Measurements from ENCODE around the gene SLC15A1. TPM values are rescaled to one million over a fixed set of nuclear protein-coding genes. Genes with fewer than 3 reads are reported as not detected.

SLC15A1 gene
- polyA plus RNA-seq, 2 of the 4 experiments (the other 2 are of a cell fraction) = 0.04 to 0.09 TPM

DNA sequence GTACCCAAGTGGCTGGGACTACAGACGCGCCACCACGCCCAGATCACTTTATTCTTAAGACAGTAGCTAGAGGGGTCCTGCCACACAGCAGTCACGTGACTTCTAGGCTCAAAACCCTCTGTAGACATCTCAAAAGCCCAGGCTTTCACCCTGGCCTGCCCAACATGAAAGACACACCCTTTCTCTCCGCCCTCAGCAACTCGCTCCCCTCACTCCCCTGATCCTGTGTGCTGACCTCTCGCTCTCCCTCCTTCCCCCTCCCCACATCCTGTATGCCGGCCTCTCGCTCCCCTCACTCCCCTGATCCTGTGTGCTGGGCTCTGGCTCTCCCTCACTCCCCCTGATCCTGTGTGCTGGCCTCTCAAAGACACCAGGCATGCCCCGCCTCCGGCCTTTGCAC, 77.4 kb downstream of the SLC15A1 start (continued):
- TF ChIP-seq POLR2AphosphoS2 (conservative IDR thresholded peaks at IDR 0.05; ENCODE audit: low read length) = no peak
- TF ChIP-seq, protein P1, sequence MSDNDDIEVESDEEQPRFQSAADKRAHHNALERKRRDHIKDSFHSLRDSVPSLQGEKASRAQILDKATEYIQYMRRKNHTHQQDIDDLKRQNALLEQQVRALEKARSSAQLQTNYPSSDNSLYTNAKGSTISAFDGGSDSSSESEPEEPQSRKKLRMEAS (IDR thresholded peaks at IDR 0.05) = no peak
- no peak for TF ChIP-seq NFE2L2 (conservative IDR thresholded peaks at IDR 0.05; ENCODE audit: low read length)
- TF ChIP-seq SMC3 (IDR thresholded peaks at IDR 0.05) = no peak
- no peak for TF ChIP-seq JUN (IDR thresholded peaks at IDR 0.05)
- TF ChIP-seq, protein P2, sequence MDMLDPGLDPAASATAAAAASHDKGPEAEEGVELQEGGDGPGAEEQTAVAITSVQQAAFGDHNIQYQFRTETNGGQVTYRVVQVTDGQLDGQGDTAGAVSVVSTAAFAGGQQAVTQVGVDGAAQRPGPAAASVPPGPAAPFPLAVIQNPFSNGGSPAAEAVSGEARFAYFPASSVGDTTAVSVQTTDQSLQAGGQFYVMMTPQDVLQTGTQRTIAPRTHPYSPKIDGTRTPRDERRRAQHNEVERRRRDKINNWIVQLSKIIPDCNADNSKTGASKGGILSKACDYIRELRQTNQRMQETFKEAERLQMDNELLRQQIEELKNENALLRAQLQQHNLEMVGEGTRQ (IDR thresholded peaks at IDR 0.05) = no peak

DNA sequence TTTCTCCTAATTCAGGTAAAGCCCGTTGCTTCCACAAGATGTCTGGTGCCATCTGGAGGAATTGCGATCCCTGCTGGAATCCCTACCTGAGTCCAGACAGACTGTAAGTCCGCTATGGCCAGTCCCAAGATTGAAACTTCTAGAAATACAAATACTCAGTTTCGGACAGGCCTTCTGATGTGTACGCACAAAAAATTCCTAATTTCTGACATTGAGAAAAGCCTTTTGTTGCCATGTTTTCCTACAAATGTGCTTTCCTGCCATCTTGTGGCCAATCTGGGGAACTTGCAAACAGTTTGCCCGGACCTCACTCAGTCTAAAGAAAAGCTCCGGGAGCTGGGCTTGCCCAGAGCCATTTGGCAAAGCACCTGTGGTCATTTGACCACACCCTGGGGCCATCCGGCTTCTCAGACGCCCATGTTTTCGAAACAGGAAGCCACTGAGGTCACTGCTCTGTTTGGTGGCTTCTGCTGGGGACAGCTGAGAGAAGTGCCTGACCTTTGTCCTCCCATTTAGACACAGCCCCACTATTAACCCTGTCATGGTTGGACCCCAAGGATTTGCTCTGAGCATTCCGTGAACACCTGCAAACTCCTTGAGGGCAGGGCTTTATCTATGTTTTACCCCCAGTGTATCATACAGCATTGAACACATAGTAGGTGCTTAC, 79.4 kb downstream of the SLC15A1 start:
- WGBS (ENCODE audit: missing lambda C conversion rate) = 14% methylated on average over 10 of the region's 11 CpGs
- ChIA-PET CTCF (interaction anchor here (0.7 to 2.8 kb wide), 27 partner anchors 9 to 639 kb away, joined by 3 to 32 read pairs (median 4); no protein-coding TSS in a partner anchor), POLR2A (no interaction called here)
- Histone ChIP-seq H3K4me1 (peaks cover 4% of the 10 kb centered on the region; the same call in 2 of the 3 replicates), H3K27ac (peak overlapping the region; percentile 37 to 75; a peak in 4 of 6 replicates), H3K4me3 (no peak overlapping the region), H3K9me3 (no peaks in the 10 kb centered on the region), H3K4me2 (peak overlapping the region; percentile 55)
- DNase-seq (ENCODE audit: low read depth in 1 of 2, low spot score in 1 of 2) (peak; percentile 70 to 75), FAIRE-seq (no peak), ATAC-seq (peak; percentile 89 to 93)
- TF ChIP-seq, protein P3, sequence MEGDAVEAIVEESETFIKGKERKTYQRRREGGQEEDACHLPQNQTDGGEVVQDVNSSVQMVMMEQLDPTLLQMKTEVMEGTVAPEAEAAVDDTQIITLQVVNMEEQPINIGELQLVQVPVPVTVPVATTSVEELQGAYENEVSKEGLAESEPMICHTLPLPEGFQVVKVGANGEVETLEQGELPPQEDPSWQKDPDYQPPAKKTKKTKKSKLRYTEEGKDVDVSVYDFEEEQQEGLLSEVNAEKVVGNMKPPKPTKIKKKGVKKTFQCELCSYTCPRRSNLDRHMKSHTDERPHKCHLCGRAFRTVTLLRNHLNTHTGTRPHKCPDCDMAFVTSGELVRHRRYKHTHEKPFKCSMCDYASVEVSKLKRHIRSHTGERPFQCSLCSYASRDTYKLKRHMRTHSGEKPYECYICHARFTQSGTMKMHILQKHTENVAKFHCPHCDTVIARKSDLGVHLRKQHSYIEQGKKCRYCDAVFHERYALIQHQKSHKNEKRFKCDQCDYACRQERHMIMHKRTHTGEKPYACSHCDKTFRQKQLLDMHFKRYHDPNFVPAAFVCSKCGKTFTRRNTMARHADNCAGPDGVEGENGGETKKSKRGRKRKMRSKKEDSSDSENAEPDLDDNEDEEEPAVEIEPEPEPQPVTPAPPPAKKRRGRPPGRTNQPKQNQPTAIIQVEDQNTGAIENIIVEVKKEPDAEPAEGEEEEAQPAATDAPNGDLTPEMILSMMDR (IDR thresholded peaks at IDR 0.05) = peak; percentile 91
- no peak for TF ChIP-seq HOXB5 (CRISPR knock-in tag; IDR thresholded peaks at IDR 0.05)
- no peak for TF ChIP-seq EHMT2 (IDR thresholded peaks at IDR 0.05; ENCODE audit: low read depth)
- no peak for TF ChIP-seq FOXS1 (CRISPR knock-in tag; IDR thresholded peaks at IDR 0.05)
- no peak for TF ChIP-seq ZSCAN20 (CRISPR knock-in tag; IDR thresholded peaks at IDR 0.05)
- TF ChIP-seq FOSB (CRISPR knock-in tag; IDR thresholded peaks at IDR 0.05) = no peak
- peak; percentile 83 for TF ChIP-seq SMC3 (IDR thresholded peaks at IDR 0.05)
- no peak for TF ChIP-seq PHF8 (IDR thresholded peaks at IDR 0.05; ENCODE audit: borderline replicate concordance, low read depth)
- TF ChIP-seq CHD2 (IDR thresholded peaks at IDR 0.05; ENCODE audit: low read length, partially characterized antibody) = no peak
- peak; percentile 75 to 85 for TF ChIP-seq RAD21 (conservative IDR thresholded peaks at IDR 0.05 in 1 of 2, IDR thresholded peaks at IDR 0.05 in 1 of 2)
- TF ChIP-seq, protein P4, sequence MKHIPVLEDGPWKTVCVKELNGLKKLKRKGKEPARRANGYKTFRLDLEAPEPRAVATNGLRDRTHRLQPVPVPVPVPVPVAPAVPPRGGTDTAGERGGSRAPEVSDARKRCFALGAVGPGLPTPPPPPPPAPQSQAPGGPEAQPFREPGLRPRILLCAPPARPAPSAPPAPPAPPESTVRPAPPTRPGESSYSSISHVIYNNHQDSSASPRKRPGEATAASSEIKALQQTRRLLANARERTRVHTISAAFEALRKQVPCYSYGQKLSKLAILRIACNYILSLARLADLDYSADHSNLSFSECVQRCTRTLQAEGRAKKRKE (CRISPR knock-in tag; IDR thresholded peaks at IDR 0.05; ENCODE audit: low read depth) = no peak

DNA sequence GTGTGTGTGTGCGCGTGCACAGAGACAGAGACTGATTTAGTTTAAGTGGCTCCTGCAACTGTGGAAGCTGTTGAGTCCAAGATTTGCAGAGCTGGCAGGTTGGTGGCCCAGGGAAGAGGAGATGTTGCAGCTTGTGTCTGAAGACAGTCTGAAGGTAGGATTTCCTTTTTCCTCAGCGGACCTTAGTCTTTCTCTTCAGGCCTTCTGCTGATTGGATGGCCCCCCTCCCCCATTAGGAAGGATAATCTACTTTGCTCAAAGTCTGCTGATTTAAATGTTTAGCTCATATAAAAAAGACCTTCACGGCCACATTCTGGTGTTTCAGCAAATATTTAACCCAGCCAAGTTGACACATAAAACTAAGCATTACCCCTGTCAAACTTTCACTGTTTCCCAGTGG, 84.3 kb downstream of the SLC15A1 start:
- no peak overlapping the region for H3K27ac ChIP-seq
- DNase-seq (ENCODE audit: low read depth in 1 of 2, low spot score in 1 of 2) (no peak), FAIRE-seq (no peak), ATAC-seq (no peak)
- no peaks in the 10 kb centered on the region for H3K9me3 ChIP-seq
- POLR2A ChIA-PET = no interaction called here
- H3K4me2 ChIP-seq = no peak overlapping the region
- CTCF ChIA-PET = interaction anchor here (1.2 to 2.4 kb wide), 2 partner anchors 15 to 223 kb away, joined by 9 to 11 read pairs; no protein-coding TSS in a partner anchor
- H3K4me1 ChIP-seq = peaks cover 22% of the 10 kb centered on the region
- 89% methylated on average over 4 of the region's 4 CpGs for WGBS (ENCODE audit: missing lambda C conversion rate)
- no peak overlapping the region for H3K4me3 ChIP-seq
- TF ChIP-seq TP53 (CRISPR knock-in tag; IDR thresholded peaks at IDR 0.05) (no peak), ESRRA (IDR thresholded peaks at IDR 0.05; ENCODE audit: borderline replicate concordance, low read length) (no peak), ZNF302 (CRISPR knock-in tag; IDR thresholded peaks at IDR 0.05) (no peak), HEYL (CRISPR knock-in tag; IDR thresholded peaks at IDR 0.05) (no peak), PHF8 (IDR thresholded peaks at IDR 0.05; ENCODE audit: borderline replicate concordance, low read depth) (no peak), RNF2 (IDR thresholded peaks at IDR 0.05; ENCODE audit: borderline replicate concordance, low read depth) (no peak), GATA3 (IDR thresholded peaks at IDR 0.05; ENCODE audit: borderline replicate concordance) (no peak), FOSB (CRISPR knock-in tag; IDR thresholded peaks at IDR 0.05) (no peak), ZC3H11A (IDR thresholded peaks at IDR 0.05) (no peak), RARB (CRISPR knock-in tag; IDR thresholded peaks at IDR 0.05) (no peak), JUNB (IDR thresholded peaks at IDR 0.05) (no peak), NR3C1 (IDR thresholded peaks at IDR 0.05) (no peak), RAD21 (conservative IDR thresholded peaks at IDR 0.05 in 1 of 2, IDR thresholded peaks at IDR 0.05 in 1 of 2) (no peak), HOXB5 (CRISPR knock-in tag; IDR thresholded peaks at IDR 0.05) (no peak), CBX8 (IDR thresholded peaks at IDR 0.05) (no peak)
- TF ChIP-seq, protein P5, sequence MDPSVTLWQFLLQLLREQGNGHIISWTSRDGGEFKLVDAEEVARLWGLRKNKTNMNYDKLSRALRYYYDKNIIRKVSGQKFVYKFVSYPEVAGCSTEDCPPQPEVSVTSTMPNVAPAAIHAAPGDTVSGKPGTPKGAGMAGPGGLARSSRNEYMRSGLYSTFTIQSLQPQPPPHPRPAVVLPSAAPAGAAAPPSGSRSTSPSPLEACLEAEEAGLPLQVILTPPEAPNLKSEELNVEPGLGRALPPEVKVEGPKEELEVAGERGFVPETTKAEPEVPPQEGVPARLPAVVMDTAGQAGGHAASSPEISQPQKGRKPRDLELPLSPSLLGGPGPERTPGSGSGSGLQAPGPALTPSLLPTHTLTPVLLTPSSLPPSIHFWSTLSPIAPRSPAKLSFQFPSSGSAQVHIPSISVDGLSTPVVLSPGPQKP (IDR thresholded peaks at IDR 0.05; ENCODE audit: low read depth, low read length) = no peak
- TF ChIP-seq, protein P1 (IDR thresholded peaks at IDR 0.05) = no peak

Measured in A549 (cell line).